Liver (tissue), 9 donors: ENCODE measurements around the gene LPAR1. TPM values are rescaled to one million over a fixed set of nuclear protein-coding genes. Genes with fewer than 3 reads are reported as not detected.

ENCODE experiments used
- DNase-seq: peaks from one replicate; pipeline ENCODE4 v3.0.0-alpha.2; 2017; ENCODE audit warnings: low spot score
- H3K27ac ChIP-seq, 2 donors: one replicate each; pipeline ENCODE4 v1.7.0; 2013; ENCODE audit warnings: inconsistent platforms in 2 of 2, low read length in 2 of 2, control low read depth in 1 of 2, low read depth in 1 of 2, mild to moderate bottlenecking in 1 of 2
- H3K27me3 ChIP-seq, 4 donors: one replicate each; pipeline versions ENCODE4 v1.6.1 to v1.7.0; 2013; ENCODE audit warnings: low read length in 3 of 4, inconsistent platforms in 1 of 4, mild to moderate bottlenecking in 1 of 4, moderate library complexity in 1 of 4; ENCODE audit not compliant: control insufficient read depth in 4 of 4, insufficient read depth in 4 of 4
- H3K36me3 ChIP-seq, 4 donors: one replicate each; pipeline versions ENCODE4 v1.6.1 to v1.7.0; 2013; ENCODE audit warnings: low read length in 3 of 4, mild to moderate bottlenecking in 3 of 4, low read depth in 1 of 4, moderate library complexity in 1 of 4; ENCODE audit not compliant: control insufficient read depth in 4 of 4, insufficient read depth in 3 of 4
- H3K4me1 ChIP-seq, 4 donors: one replicate each; pipeline versions ENCODE4 v1.6.1 to v1.7.0; 2013; ENCODE audit warnings: low read length in 3 of 4, mild to moderate bottlenecking in 3 of 4, moderate library complexity in 1 of 4; ENCODE audit not compliant: control insufficient read depth in 4 of 4, insufficient read depth in 4 of 4
- H3K4me3 ChIP-seq, 3 donors: one replicate each; pipeline versions ENCODE4 v1.6.1 to v1.7.0; 2013; ENCODE audit warnings: low read length in 3 of 3, control low read depth in 1 of 3, low read depth in 1 of 3, mild to moderate bottlenecking in 1 of 3
- H3K9ac ChIP-seq, 2 donors: one replicate each; pipeline ENCODE4 v1.7.0; 2013; ENCODE audit warnings: low read length in 2 of 2, mild to moderate bottlenecking in 2 of 2, moderate library complexity in 2 of 2, control low read depth in 1 of 2, low read depth in 1 of 2
- H3K9me3 ChIP-seq, 4 donors: one replicate each; pipeline versions ENCODE4 v1.6.1 to v1.7.0; 2013; ENCODE audit warnings: low read length in 3 of 4; ENCODE audit not compliant: control insufficient read depth in 4 of 4
- ATF3 ChIP-seq: IDR thresholded peaks from 2 replicates; pipeline ENCODE4 v1.6.1; 2016; ENCODE audit warnings: antibody characterized with exemption
- CTCF ChIP-seq: fragments of 150-350 bp; IDR thresholded peaks from 2 replicates; pipeline ENCODE4 v1.5.1; 2017; ENCODE audit warnings: improper control_type of control experiment, low read depth, low read length; ENCODE audit not compliant: missing input control
- EGR1 ChIP-seq, 2 donors: IDR thresholded peaks; 2 replicates each; pipeline ENCODE4 v1.6.1; 2016 to 2018; ENCODE audit warnings: antibody characterized with exemption in 2 of 2, low read depth in 2 of 2
- FOXA1 ChIP-seq: IDR thresholded peaks from 2 replicates; pipeline ENCODE4 v1.6.1; 2016; ENCODE audit warnings: antibody characterized with exemption
- FOXA2 ChIP-seq: IDR thresholded peaks from 2 replicates; pipeline ENCODE4 v1.6.1; 2016; ENCODE audit warnings: antibody characterized with exemption
- GABPA ChIP-seq, 2 donors: IDR thresholded peaks in 1 of 2; conservative IDR thresholded peaks in 1 of 2; 2 replicates each; pipeline ENCODE4 v1.6.1; 2016; ENCODE audit warnings: antibody characterized with exemption in 2 of 2, mild to moderate bottlenecking in 1 of 2, moderate library complexity in 1 of 2
- HNF4A ChIP-seq, 2 donors: conservative IDR thresholded peaks; 2 replicates each; pipeline ENCODE4 v1.6.1; 2016; ENCODE audit warnings: antibody characterized with exemption in 2 of 2, mild to moderate bottlenecking in 2 of 2
- HNF4G ChIP-seq: IDR thresholded peaks from 2 replicates; pipeline ENCODE4 v1.6.1; 2016; ENCODE audit warnings: antibody characterized with exemption
- JUND ChIP-seq, 2 donors: IDR thresholded peaks; 2 replicates each; pipeline ENCODE4 v1.6.1; 2016; ENCODE audit warnings: antibody characterized with exemption in 2 of 2
- MAX ChIP-seq: IDR thresholded peaks from 2 replicates; pipeline ENCODE4 v1.6.1; 2016; ENCODE audit warnings: antibody characterized with exemption
- NR2F2 ChIP-seq: IDR thresholded peaks from 2 replicates; pipeline ENCODE4 v1.6.1; 2016; ENCODE audit warnings: antibody characterized with exemption
- RAD21 ChIP-seq, 2 donors: IDR thresholded peaks; 2 replicates each; pipeline ENCODE4 v1.6.1; 2016; ENCODE audit warnings: antibody characterized with exemption in 2 of 2, mild to moderate bottlenecking in 2 of 2
- REST ChIP-seq: IDR thresholded peaks from 2 replicates; pipeline ENCODE4 v1.6.1; 2016; ENCODE audit warnings: antibody characterized with exemption, mild to moderate bottlenecking
- RXRA ChIP-seq, 2 donors: IDR thresholded peaks; 2 replicates each; pipeline ENCODE4 v1.6.1; 2017 to 2018; ENCODE audit warnings: antibody characterized with exemption in 2 of 2, mild to moderate bottlenecking in 1 of 2
- SP1 ChIP-seq: IDR thresholded peaks from 2 replicates; pipeline ENCODE4 v1.6.1; 2018; ENCODE audit warnings: antibody characterized with exemption, mild to moderate bottlenecking
- TAF1 ChIP-seq: conservative IDR thresholded peaks from 2 replicates; pipeline ENCODE4 v1.6.1; 2016; ENCODE audit warnings: antibody characterized with exemption, mild to moderate bottlenecking
- YY1 ChIP-seq: IDR thresholded peaks from 2 replicates; pipeline ENCODE4 v1.6.1; 2016; ENCODE audit warnings: antibody characterized with exemption, mild to moderate bottlenecking
- ZBTB33 ChIP-seq: IDR thresholded peaks from 2 replicates; pipeline ENCODE4 v1.6.1; 2016; ENCODE audit warnings: antibody characterized with exemption
- WGBS: extraction: QIAGEN DNeasy Blood & Tissue Kit; methylation state at CpG from one replicate; pipeline ENCODE4 v1.1.7; 2013; 5-methylcytosine and 5-hydroxymethylcytosine counted together
- polyA plus RNA-seq, 2 donors: library from polyadenylated mRNA; stranded (reverse) in 1 of 2; unstranded in 1 of 2; fragments of 200-250 nt in 1 of 2; fragments of >200 nt in 1 of 2; fragmentation: Nextera tagmentation in 1 of 2; extraction: Ambion mirVana in 1 of 2; gene quantifications; one replicate each; pipeline versions ENCODE4 v1.2.1 to v1.2.3, GENCODE V29; 2013 to 2015
- total RNA-seq, 2 donors: library from RNA; depleted of rRNA; stranded (reverse); fragments of >200 nt; gene quantifications; one replicate each; pipeline ENCODE4 v1.2.3, GENCODE V29; 2014
- donor health status: healthy.
- donor health status: healthy.
- donor health status: healthy.
- donor health status: healthy.
- donor health status: healthy.

LPAR1 gene
- total and polyA plus RNA-seq, 4 donors, result 0.51 to 3.6 (median 1.1) TPM

GRCh38 chr9:110911659-110912418 lies 126.4 kb downstream of the LPAR1 start:
- peaks cover 1 to 10% (median 9%) of the 10 kb centered on the region in 4 donors for H3K9me3 ChIP-seq
- no peak overlapping the region for H3K9ac ChIP-seq
- 44% methylated on average over 4 of the region's 4 CpGs for WGBS
- no peaks in the 10 kb centered on the region for H3K4me1 ChIP-seq
- no peak for DNase-seq
- H3K27ac ChIP-seq, result no peak overlapping the region
- TF ChIP-seq TAF1 (no peak), FOXA1 (no peak), CTCF (no peak), HNF4A (conservative IDR thresholded peaks at IDR 0.05) (no peak), GABPA (IDR thresholded peaks at IDR 0.05 in 1 of 2, conservative IDR thresholded peaks at IDR 0.05 in 1 of 2) (no peak), MAX (no peak), EGR1 (IDR thresholded peaks at IDR 0.05; ENCODE audit: low read depth in 2 of 2) (no peak), RXRA (IDR thresholded peaks at IDR 0.05) (no peak), FOXA2 (no peak), YY1 (no peak), JUND (IDR thresholded peaks at IDR 0.05) (no peak), ZBTB33 (no peak), HNF4G (no peak), SP1 (no peak)
- H3K27me3 ChIP-seq, result peaks cover 0 to 3% (median 0%) of the 10 kb centered on the region in 4 donors
- H3K4me3 ChIP-seq, result no peak overlapping the region
- no peaks in the 10 kb centered on the region for H3K36me3 ChIP-seq

GRCh38 chr9:110908894-110909293 lies 129.4 kb downstream of the LPAR1 start:
- no peak for DNase-seq
- H3K4me1 ChIP-seq, result no peaks in the 10 kb centered on the region
- H3K4me3 ChIP-seq, result no peak overlapping the region
- peaks cover 0 to 3% (median 0%) of the 10 kb centered on the region in 4 donors for H3K27me3 ChIP-seq
- TF ChIP-seq GABPA (IDR thresholded peaks at IDR 0.05 in 1 of 2, conservative IDR thresholded peaks at IDR 0.05 in 1 of 2) (no peak), NR2F2 (no peak), JUND (IDR thresholded peaks at IDR 0.05) (no peak), SP1 (no peak), RXRA (IDR thresholded peaks at IDR 0.05) (no peak), TAF1 (no peak), HNF4G (no peak), MAX (no peak), ZBTB33 (no peak), ATF3 (no peak), YY1 (no peak), HNF4A (conservative IDR thresholded peaks at IDR 0.05) (no peak), EGR1 (IDR thresholded peaks at IDR 0.05; ENCODE audit: low read depth in 2 of 2) (no peak), FOXA2 (no peak), REST (no peak), FOXA1 (no peak), RAD21 (IDR thresholded peaks at IDR 0.05) (no peak)
- H3K36me3 ChIP-seq, result no peaks in the 10 kb centered on the region
- H3K27ac ChIP-seq, result no peak overlapping the region
- 84% methylated on average over 2 of the region's 2 CpGs for WGBS
- peaks cover 1 to 10% (median 9%) of the 10 kb centered on the region in 4 donors for H3K9me3 ChIP-seq
- H3K9ac ChIP-seq, result no peak overlapping the region
